H1 (cell line): ENCODE results near the gene ZNF423. TPM values are rescaled to one million over a fixed set of nuclear protein-coding genes. Genes with fewer than 3 reads are reported as not detected.

Experiments used
- YY1 ChIP-seq: IDR thresholded peaks from 2 replicates; pipeline ENCODE4 v1.6.1; 2011; ENCODE audit warnings: low read depth, mild to moderate bottlenecking, low read length
- polyA plus RNA-seq, 7 experiments: library from polyadenylated mRNA; depleted of rRNA in 3 of 7; stranded (reverse) in 5 of 7; unstranded in 2 of 7; fragments of >200 nt in 5 of 7; fragments of 200-250 nt in 2 of 7; gene quantifications; 1 replicate in 5 of 7; 2 replicates in 1 of 7; 4 replicates in 1 of 7; pipeline versions ENCODE4 v1.2.1 to v1.2.3, GENCODE V29; 2011 to 2013; ENCODE audit warnings: missing spikeins in 2 of 7, mixed read lengths in 2 of 7
- total RNA-seq: library from RNA; stranded (reverse); fragmentation: NEBNext Ultra II Directional; extraction: Animal tissue kit (Norgen Biotek cat#: 25700); gene quantifications from 2 replicates; pipeline ENCODE4 v1.2.1, GENCODE V29; 2021
- TF ChIP-seq, protein P1 (sequence below), 3 experiments: IDR thresholded peaks; 1 replicate in 2 of 3; 2 replicates in 1 of 3; pipeline versions ENCODE4 v1.5.1 to v1.6.1; 2011; ENCODE audit warnings: low read length in 3 of 3, mild to moderate bottlenecking in 3 of 3, inconsistent platforms in 2 of 3, low read depth in 1 of 3, moderate library complexity in 1 of 3; ENCODE audit not compliant: insufficient read depth in 1 of 3; ENCODE audit errors: control extremely low read depth in 1 of 3

ZNF423 gene
- total and polyA plus RNA-seq, 2 of the 8 experiments (the other 6 are each of a cell fraction or from before 2014, with no cell fraction given) = 38.2 to 52.3 TPM

DNA sequence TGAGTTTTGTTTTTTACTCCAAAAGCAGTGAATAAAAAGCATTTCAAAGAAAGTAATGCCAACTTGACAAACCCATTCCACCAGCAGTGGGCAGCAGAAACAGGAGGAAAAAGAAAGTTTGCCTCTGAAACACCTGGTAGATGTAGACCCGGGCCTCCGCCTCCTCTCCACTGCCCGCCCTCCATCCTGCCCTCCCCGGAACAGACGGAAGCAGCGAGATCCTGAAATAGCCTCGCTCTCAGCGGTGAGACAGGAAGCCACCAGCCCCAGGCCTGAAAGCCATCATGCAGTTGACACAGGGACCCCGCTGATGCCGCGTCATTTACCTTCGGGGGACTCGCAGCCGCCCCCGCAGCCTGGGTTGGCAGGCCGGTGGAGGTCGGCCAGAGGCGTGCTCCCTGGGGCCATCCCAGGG is 414.5 kb downstream of the ZNF423 start (continued):
- TF ChIP-seq, protein P1, sequence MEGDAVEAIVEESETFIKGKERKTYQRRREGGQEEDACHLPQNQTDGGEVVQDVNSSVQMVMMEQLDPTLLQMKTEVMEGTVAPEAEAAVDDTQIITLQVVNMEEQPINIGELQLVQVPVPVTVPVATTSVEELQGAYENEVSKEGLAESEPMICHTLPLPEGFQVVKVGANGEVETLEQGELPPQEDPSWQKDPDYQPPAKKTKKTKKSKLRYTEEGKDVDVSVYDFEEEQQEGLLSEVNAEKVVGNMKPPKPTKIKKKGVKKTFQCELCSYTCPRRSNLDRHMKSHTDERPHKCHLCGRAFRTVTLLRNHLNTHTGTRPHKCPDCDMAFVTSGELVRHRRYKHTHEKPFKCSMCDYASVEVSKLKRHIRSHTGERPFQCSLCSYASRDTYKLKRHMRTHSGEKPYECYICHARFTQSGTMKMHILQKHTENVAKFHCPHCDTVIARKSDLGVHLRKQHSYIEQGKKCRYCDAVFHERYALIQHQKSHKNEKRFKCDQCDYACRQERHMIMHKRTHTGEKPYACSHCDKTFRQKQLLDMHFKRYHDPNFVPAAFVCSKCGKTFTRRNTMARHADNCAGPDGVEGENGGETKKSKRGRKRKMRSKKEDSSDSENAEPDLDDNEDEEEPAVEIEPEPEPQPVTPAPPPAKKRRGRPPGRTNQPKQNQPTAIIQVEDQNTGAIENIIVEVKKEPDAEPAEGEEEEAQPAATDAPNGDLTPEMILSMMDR (IDR thresholded peaks at IDR 0.05; ENCODE audit: control extremely low read depth in 1 of 3, insufficient read depth in 1 of 3, low read depth in 1 of 3, low read length in 3 of 3) = peak in 2 of 3 experiments; percentile 53 to 63; a peak in 2 of 4 replicates
- TF ChIP-seq YY1 = 0 out of 2 replicates have a peak, but pooled peaks have one; percentile 17
